ENCODE results near the gene SLC38A4. TPM values are rescaled to one million over a fixed set of nuclear protein-coding genes. Genes with fewer than 3 reads are reported as not detected.
"Not testable (repeated sequence)": the region's sequence is repeated elsewhere in the genome, so short reads cannot be mapped to it uniquely, and the experiment has no call there.

The SLC38A4 gene
- polyA plus RNA-seq (ENCODE audit: insufficient read length in 3 of 3), result 10 to 100 TPM; 27.5 to 32.1 (median 28.3) TPM
- long read RNA-seq, donor 1, partial matches to known transcripts, result 0 of 1 reads
- long read RNA-seq, donor 1, other reads (novel, unspliced or antisense), result 0 of 1 reads
- long read RNA-seq, donor 2, partial matches to known transcripts, result 0 of 4 reads
- long read RNA-seq, donor 2, other reads (novel, unspliced or antisense), result 0 of 4 reads
- long read RNA-seq, donor 3, partial matches to known transcripts, result 0 of 1 reads
- long read RNA-seq, donor 3, other reads (novel, unspliced or antisense), result 0 of 1 reads
- long read RNA-seq, donor 4, transcript SLC38A4-202 (16 exons, 3,791 nt), result major isoform, 5 of 8 reads
- long read RNA-seq, donor 4, partial matches to known transcripts, result 0 of 8 reads
- long read RNA-seq, donor 4, other reads (novel, unspliced or antisense), result 0 of 8 reads
- long read RNA-seq, donor 5, partial matches to known transcripts, result 0 of 2 reads
- long read RNA-seq, donor 5, other reads (novel, unspliced or antisense), result 0 of 2 reads
- long read RNA-seq, donor 6, partial matches to known transcripts, result 0 of 5 reads
- long read RNA-seq, donor 6, other reads (novel, unspliced or antisense), result 0 of 5 reads
- long read RNA-seq, donor 7, transcript SLC38A4-202 (16 exons, 3,791 nt), result major isoform, 5 of 5 reads
- long read RNA-seq, donor 7, partial matches to known transcripts, result 0 of 5 reads
- long read RNA-seq, donor 7, other reads (novel, unspliced or antisense), result 0 of 5 reads
- long read RNA-seq, donor 8, result 0 reads
- long read RNA-seq, donor 9, result 0 reads
- long read RNA-seq, donor 10, result 0 reads
- long read RNA-seq, donor 11, partial matches to known transcripts, result 0 of 1 reads
- long read RNA-seq, donor 11, other reads (novel, unspliced or antisense), result 0 of 1 reads
- long read RNA-seq, donor 12, transcript SLC38A4-202 (16 exons, 3,791 nt), result major isoform, 6 of 8 reads
- long read RNA-seq, donor 12, partial matches to known transcripts, result 0 of 8 reads
- long read RNA-seq, donor 12, other reads (novel, unspliced or antisense), result 0 of 8 reads
- long read RNA-seq, donor 13, result 0 reads
- long read RNA-seq, donor 14, result 0 reads
- long read RNA-seq, donor 15, result 0 reads
- long read RNA-seq, donor 16, partial matches to known transcripts, result 0 of 1 reads
- long read RNA-seq, donor 16, other reads (novel, unspliced or antisense), result 0 of 1 reads

GRCh38 chr12:46825591-46826414, at the start of gene SLC38A4:
Gene SLC38A4 (minus strand): TSS chr12:46825997. CDS start chr12:46793071, 32,926 bp downstream.
- DNase-seq, result peak; percentile 35

- no peak for DNase-seq
Observed at GRCh38 chr12:46875095-46875494, 49.3 kb upstream of the SLC38A4 start.

- no peak for DNase-seq
Observed at GRCh38 chr12:46874642-46875041, 48.8 kb upstream of the SLC38A4 start.

DNA sequence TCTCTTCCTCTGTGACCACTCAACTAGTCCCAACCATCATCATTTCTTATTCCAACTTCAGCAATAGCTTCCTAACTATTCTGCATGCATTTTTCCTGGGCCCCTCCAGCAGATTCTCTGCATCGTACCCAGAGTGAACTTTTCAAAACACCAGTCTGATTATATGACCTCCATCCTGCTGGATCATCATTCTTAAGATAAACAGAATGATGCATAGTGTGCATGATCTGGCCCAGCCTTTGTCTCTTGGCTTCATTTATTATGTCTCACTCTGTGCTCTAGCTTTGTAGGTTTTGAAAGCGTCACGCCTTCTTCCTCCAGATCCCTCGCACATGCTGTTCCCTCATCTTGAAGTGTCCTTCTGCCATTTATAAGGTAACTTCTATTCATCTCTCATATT, 46.3 kb upstream of the SLC38A4 start:
- no peak for DNase-seq

DNA sequence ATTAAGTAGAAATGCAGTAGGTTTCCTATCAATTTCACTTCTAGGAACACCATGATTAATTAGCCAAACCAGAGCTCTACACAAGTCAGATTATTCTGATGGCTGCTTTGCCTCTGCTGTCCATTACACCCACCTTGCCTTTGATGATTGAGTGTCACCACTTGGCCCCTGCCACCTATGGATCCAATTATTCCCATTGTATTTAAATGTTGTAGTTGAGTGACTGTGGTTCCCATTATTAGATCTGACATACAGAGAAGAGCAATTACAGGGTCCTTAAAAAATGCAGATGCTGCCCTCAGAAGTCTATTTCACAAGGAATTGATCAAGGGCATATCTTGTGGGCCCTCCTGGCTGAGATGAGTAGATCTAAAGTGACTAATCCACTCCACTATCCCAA, 39.5 kb upstream of the SLC38A4 start:
- no peak for DNase-seq

DNA sequence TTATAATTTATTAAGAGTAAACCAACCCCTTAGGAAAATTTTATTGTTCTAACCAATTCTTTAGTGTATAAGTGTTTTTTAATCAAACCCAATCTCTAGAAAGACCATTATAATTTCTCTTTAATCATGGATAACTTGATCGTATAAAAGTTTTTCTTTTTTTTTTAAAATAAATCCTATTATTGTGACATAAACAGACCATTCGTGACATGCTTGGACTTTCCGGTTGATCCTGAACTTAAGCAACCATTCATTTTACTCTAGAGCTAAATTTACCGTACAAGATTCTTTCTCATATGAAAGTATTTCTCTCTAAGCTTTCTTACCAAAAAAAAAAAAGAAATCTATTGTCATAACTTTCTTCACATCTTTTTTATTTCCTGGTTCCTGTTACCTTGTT, 32.6 kb upstream of the SLC38A4 start:
- DNase-seq, result no peak

GRCh38 chr12:46857486-46857885, 31.7 kb upstream of the SLC38A4 start:
- no peak for DNase-seq

- no peak for DNase-seq
Observed at GRCh38 chr12:46855760-46856159, 30.0 kb upstream of the SLC38A4 start.

DNA sequence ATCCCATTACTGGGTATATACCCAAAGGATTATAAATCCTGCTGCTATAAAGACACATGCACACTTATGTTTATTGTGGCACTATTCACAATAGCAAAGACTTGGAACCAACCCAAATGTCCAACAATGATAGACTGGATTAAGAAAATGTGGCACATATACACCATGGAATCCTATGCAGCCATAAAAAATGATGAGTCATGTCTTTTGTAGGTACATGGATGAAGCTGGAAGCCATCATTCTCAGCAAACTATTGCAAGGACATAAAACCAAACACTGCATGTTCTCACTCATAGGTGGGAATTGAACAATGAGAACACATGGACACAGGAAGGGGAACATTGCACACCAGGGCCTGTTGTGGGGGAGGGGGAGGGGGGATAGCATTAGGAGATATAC, 28.4 kb upstream of the SLC38A4 start:
- DNase-seq, result not testable (repeated sequence)

DNA sequence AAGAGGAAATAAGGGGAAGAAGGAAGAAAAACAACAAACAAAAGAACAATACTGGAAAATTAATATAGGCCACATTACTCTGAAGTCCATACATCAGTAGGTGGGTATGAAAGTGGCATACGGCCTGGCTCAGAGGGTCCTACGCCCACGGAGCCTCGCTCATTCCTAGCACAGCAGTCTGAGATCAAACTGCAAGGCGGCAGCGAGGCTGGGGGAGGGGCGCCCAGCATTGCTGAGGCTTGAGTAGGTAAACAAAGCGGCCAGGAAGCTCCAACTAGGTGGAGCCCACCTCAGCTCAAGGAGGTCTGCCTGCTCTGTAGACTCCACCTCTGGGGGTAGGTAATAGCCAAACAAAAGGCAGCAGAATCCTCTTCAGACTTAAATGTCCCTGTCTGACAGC, 23.0 kb upstream of the SLC38A4 start:
- DNase-seq, result not testable (repeated sequence)

- DNase-seq, result no peak
Observed at GRCh38 chr12:46847001-46847400, 21.2 kb upstream of the SLC38A4 start.

DNA sequence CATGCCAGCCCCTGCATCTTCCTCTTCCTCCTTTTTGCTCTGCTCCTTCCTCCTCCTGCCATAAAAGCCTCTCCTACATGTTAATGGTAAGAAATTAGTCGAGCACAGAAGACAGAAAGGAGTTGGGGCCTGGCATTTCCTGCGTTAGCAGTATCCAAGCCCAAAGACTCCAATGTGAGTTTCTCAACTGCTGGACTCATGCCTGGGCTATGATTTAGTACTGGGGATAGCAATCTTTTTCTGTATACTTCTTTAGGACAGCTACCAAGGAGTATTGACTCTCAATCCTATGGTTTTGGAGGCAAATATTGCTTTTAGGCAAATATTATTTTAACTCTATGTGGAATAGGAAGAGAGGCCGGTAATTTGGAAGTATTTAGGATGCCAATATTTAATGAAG, 18.0 kb upstream of the SLC38A4 start:
- DNase-seq, result no peak

- DNase-seq, result no peak
Observed at GRCh38 chr12:46841891-46842290, 16.1 kb upstream of the SLC38A4 start.

- no peak for DNase-seq
Observed at GRCh38 chr12:46839964-46840363, 14.2 kb upstream of the SLC38A4 start.

GRCh38 chr12:46839232-46839631, 13.4 kb upstream of the SLC38A4 start:
- DNase-seq, result no peak

- DNase-seq, result no peak
Observed at GRCh38 chr12:46835785-46836184, 10.0 kb upstream of the SLC38A4 start.

GRCh38 chr12:46832130-46832704, 6.4 kb upstream of the SLC38A4 start:
- peak; percentile 11 for DNase-seq

DNA sequence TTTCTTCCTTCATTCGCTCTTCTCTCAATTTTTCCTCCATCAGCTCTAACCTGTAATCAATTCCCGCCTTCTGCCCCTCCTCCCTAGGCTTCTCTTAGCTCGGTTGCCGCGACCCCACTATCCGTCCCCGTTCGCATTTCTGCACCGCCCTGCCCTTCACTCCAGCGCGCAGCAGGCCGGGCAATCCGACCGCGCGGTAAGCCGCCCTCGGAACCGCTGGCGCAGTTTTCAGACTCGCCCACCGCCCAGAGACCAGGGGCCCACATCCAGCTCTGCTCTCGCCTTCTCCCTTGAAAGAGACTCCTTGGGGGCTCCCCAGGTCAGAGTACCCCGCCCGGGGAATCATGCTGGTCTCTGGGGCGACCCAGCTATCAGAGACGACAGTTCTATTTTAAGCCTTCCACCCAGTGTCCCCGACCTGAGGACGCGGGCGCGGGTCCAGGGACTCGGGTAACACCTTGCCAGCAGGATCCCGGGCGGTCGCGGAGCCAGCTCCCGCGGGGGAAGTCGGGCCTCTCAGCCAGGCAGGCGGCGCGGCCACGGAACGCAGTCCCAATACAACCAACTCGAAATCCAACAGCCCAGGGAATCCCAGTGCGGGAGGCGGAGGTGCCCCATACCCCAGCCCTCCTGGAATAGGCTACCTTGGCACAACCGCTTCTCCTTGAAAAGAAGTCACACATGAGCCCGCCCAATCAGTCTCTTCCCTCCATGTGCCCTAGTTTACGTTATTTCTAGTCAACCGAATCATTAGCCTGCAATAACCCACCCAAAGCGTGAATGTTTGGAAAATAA, 5.7 kb upstream of the SLC38A4 start:
- peak; percentile 19 for DNase-seq

DNA sequence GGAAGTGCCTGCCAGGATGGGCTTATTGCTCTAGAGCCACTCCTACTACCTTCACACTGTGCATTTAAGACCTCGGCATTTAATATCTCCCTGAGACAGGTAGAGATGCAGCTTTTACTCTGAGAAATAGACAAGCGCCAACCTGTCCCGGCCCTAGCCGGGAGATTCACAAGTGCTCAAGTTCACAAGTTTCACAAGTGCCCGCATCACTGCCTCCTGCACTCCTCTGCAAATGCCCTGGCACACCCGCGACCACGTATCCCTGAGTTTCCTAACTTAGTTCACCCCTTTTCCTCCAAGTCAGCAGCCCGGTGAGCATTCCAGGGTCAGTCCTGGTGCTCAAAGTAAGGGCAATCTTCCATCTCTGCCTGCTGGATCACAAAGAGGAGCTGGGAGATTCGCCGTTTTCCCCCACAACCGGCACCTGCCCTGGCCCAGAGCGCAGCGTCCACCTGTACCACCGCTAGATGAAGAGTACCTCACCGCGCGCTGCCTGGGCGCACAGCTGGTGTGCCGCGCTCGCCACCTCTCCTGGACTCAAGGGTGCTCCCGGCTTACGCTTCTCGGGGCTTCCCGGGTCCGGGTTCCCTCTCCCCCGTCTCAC, 5.0 kb upstream of the SLC38A4 start:
- peak; percentile 9 for DNase-seq

GRCh38 chr12:46824709-46825108, 1.1 kb downstream of the SLC38A4 start:
- DNase-seq, result no peak
